ENCODE data around the gene PIGA.

PIGA gene

GRCh38 chrX:15359701-15360100 is 24.4 kb upstream of the PIGA start:
- TF ChIP-seq SPI1 (IDR thresholded peaks at IDR 0.05; ENCODE audit: borderline replicate concordance, low read depth) = no peak
- TF ChIP-seq CTCF (IDR thresholded peaks at IDR 0.05; ENCODE audit: insufficient read depth, low read length) = no peak
- TF ChIP-seq, protein P1, sequence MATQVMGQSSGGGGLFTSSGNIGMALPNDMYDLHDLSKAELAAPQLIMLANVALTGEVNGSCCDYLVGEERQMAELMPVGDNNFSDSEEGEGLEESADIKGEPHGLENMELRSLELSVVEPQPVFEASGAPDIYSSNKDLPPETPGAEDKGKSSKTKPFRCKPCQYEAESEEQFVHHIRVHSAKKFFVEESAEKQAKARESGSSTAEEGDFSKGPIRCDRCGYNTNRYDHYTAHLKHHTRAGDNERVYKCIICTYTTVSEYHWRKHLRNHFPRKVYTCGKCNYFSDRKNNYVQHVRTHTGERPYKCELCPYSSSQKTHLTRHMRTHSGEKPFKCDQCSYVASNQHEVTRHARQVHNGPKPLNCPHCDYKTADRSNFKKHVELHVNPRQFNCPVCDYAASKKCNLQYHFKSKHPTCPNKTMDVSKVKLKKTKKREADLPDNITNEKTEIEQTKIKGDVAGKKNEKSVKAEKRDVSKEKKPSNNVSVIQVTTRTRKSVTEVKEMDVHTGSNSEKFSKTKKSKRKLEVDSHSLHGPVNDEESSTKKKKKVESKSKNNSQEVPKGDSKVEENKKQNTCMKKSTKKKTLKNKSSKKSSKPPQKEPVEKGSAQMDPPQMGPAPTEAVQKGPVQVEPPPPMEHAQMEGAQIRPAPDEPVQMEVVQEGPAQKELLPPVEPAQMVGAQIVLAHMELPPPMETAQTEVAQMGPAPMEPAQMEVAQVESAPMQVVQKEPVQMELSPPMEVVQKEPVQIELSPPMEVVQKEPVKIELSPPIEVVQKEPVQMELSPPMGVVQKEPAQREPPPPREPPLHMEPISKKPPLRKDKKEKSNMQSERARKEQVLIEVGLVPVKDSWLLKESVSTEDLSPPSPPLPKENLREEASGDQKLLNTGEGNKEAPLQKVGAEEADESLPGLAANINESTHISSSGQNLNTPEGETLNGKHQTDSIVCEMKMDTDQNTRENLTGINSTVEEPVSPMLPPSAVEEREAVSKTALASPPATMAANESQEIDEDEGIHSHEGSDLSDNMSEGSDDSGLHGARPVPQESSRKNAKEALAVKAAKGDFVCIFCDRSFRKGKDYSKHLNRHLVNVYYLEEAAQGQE (IDR thresholded peaks at IDR 0.05; ENCODE audit: insufficient replicate concordance, low read depth) = no peak
- no peak for TF ChIP-seq GABPA (IDR thresholded peaks at IDR 0.05; ENCODE audit: low read depth)
- no peak for TF ChIP-seq POLR2AphosphoS5 (IDR thresholded peaks at IDR 0.05; ENCODE audit: low read depth)
- DNase-seq (ENCODE audit: low read depth in 1 of 2, low spot score in 1 of 2) = no peak
- Histone ChIP-seq H3K27me3 (ENCODE audit: insufficient read depth, poor library complexity, severe bottlenecking) (no peaks in the 10 kb centered on the region), H3K4me3 (replicated peaks; ENCODE audit: insufficient read depth, low read length) (no peak overlapping the region), H3K27ac (replicated peaks) (no peak overlapping the region)

GRCh38 chrX:15358533-15358932 is 23.2 kb upstream of the PIGA start:
- Histone ChIP-seq H3K27ac (replicated peaks) (no peak overlapping the region), H3K4me3 (replicated peaks; ENCODE audit: insufficient read depth, low read length) (no peak overlapping the region), H3K27me3 (ENCODE audit: insufficient read depth, poor library complexity, severe bottlenecking) (no peaks in the 10 kb centered on the region)
- TF ChIP-seq CTCF (IDR thresholded peaks at IDR 0.05; ENCODE audit: insufficient read depth, low read length) = no peak
- TF ChIP-seq GABPA (IDR thresholded peaks at IDR 0.05; ENCODE audit: low read depth) = no peak
- TF ChIP-seq, protein P1 (IDR thresholded peaks at IDR 0.05; ENCODE audit: insufficient replicate concordance, low read depth) = no peak
- no peak for TF ChIP-seq SPI1 (IDR thresholded peaks at IDR 0.05; ENCODE audit: borderline replicate concordance, low read depth)
- TF ChIP-seq POLR2AphosphoS5 (IDR thresholded peaks at IDR 0.05; ENCODE audit: low read depth) = no peak
- DNase-seq (ENCODE audit: low read depth in 1 of 2, low spot score in 1 of 2) = no peak

DNA sequence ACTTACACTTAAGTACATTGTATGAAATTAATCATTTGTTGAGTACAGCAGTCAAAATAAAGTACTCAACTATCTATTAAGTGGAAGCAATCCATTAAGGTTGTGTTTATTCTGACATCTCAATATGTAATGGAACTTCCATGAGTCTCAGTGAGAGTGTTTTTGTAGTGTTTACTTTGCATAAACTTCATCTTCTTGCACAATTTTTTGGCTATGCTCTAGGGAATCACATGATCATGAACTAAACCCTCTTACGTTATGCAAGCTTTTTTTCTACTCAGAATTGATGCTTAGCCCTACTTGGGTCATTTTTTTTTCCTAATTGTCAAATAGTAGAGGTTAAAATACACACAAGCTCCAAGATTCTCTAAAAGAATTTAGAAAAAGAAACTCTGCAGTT is 21.1 kb upstream of the PIGA start:
- no peak for TF ChIP-seq SPI1 (IDR thresholded peaks at IDR 0.05; ENCODE audit: borderline replicate concordance, low read depth)
- TF ChIP-seq CTCF (IDR thresholded peaks at IDR 0.05; ENCODE audit: insufficient read depth, low read length) = no peak
- TF ChIP-seq, protein P1 (IDR thresholded peaks at IDR 0.05; ENCODE audit: insufficient replicate concordance, low read depth) = no peak
- TF ChIP-seq GABPA (IDR thresholded peaks at IDR 0.05; ENCODE audit: low read depth) = no peak
- no peak for TF ChIP-seq POLR2AphosphoS5 (IDR thresholded peaks at IDR 0.05; ENCODE audit: low read depth)
- H3K4me3 ChIP-seq (replicated peaks; ENCODE audit: insufficient read depth, low read length) = no peak overlapping the region
- DNase-seq (ENCODE audit: low read depth in 1 of 2, low spot score in 1 of 2) = no peak
- no peaks in the 10 kb centered on the region for H3K27me3 ChIP-seq (ENCODE audit: insufficient read depth, poor library complexity, severe bottlenecking)
- no peak overlapping the region for H3K27ac ChIP-seq (replicated peaks)

Measured in HL-60 (cell line).